ENCODE results near the gene RABL2B.

RABL2B gene

GRCh38 chr22:50729391-50730012, 53.9 kb downstream of the RABL2B start:
- no peak overlapping the region for H3K4me2 ChIP-seq
- no peak overlapping the region for H3K27ac ChIP-seq
- H3K9ac ChIP-seq = no peak overlapping the region
- no peak overlapping the region for H2AFZ ChIP-seq (ENCODE audit: low read depth)
- H4K20me1 ChIP-seq (ENCODE audit: insufficient read depth) = no peaks in the 10 kb centered on the region
- no peaks in the 10 kb centered on the region for H3K27me3 ChIP-seq (ENCODE audit: insufficient read depth, low read depth)
- H3K79me2 ChIP-seq (ENCODE audit: insufficient read depth, low read depth) = no peaks in the 10 kb centered on the region
- H3K4me1 ChIP-seq (ENCODE audit: low read depth, poor library complexity, severe bottlenecking) = peaks cover 23% of the 10 kb centered on the region
- H3K4me3 ChIP-seq (IDR thresholded peaks at IDR 0.05; ENCODE audit: insufficient read depth, low read depth, low read length) = no peak overlapping the region
- H3K36me3 ChIP-seq (ENCODE audit: insufficient read depth) = no peaks in the 10 kb centered on the region
- TF ChIP-seq, protein P1, sequence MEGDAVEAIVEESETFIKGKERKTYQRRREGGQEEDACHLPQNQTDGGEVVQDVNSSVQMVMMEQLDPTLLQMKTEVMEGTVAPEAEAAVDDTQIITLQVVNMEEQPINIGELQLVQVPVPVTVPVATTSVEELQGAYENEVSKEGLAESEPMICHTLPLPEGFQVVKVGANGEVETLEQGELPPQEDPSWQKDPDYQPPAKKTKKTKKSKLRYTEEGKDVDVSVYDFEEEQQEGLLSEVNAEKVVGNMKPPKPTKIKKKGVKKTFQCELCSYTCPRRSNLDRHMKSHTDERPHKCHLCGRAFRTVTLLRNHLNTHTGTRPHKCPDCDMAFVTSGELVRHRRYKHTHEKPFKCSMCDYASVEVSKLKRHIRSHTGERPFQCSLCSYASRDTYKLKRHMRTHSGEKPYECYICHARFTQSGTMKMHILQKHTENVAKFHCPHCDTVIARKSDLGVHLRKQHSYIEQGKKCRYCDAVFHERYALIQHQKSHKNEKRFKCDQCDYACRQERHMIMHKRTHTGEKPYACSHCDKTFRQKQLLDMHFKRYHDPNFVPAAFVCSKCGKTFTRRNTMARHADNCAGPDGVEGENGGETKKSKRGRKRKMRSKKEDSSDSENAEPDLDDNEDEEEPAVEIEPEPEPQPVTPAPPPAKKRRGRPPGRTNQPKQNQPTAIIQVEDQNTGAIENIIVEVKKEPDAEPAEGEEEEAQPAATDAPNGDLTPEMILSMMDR (conservative IDR thresholded peaks at IDR 0.05; ENCODE audit: low read depth, low read length) = no peak

GRCh38 chr22:50728523-50728931, 54.9 kb downstream of the RABL2B start:
- no peak overlapping the region for H2AFZ ChIP-seq (ENCODE audit: low read depth)
- H3K27ac ChIP-seq = no peak overlapping the region
- H4K20me1 ChIP-seq (ENCODE audit: insufficient read depth) = no peaks in the 10 kb centered on the region
- no peak overlapping the region for H3K4me3 ChIP-seq (IDR thresholded peaks at IDR 0.05; ENCODE audit: insufficient read depth, low read depth, low read length)
- H3K4me1 ChIP-seq (ENCODE audit: low read depth, poor library complexity, severe bottlenecking) = peaks cover 17% of the 10 kb centered on the region
- no peaks in the 10 kb centered on the region for H3K36me3 ChIP-seq (ENCODE audit: insufficient read depth)
- no peak overlapping the region for H3K9ac ChIP-seq
- peaks cover 4% of the 10 kb centered on the region; the same call in 1 of the 2 replicates for H3K27me3 ChIP-seq (ENCODE audit: insufficient read depth, low read depth)
- H3K4me2 ChIP-seq = no peak overlapping the region
- H3K79me2 ChIP-seq (ENCODE audit: insufficient read depth, low read depth) = no peaks in the 10 kb centered on the region
- TF ChIP-seq, protein P1 (conservative IDR thresholded peaks at IDR 0.05; ENCODE audit: low read depth, low read length) = no peak

DNA sequence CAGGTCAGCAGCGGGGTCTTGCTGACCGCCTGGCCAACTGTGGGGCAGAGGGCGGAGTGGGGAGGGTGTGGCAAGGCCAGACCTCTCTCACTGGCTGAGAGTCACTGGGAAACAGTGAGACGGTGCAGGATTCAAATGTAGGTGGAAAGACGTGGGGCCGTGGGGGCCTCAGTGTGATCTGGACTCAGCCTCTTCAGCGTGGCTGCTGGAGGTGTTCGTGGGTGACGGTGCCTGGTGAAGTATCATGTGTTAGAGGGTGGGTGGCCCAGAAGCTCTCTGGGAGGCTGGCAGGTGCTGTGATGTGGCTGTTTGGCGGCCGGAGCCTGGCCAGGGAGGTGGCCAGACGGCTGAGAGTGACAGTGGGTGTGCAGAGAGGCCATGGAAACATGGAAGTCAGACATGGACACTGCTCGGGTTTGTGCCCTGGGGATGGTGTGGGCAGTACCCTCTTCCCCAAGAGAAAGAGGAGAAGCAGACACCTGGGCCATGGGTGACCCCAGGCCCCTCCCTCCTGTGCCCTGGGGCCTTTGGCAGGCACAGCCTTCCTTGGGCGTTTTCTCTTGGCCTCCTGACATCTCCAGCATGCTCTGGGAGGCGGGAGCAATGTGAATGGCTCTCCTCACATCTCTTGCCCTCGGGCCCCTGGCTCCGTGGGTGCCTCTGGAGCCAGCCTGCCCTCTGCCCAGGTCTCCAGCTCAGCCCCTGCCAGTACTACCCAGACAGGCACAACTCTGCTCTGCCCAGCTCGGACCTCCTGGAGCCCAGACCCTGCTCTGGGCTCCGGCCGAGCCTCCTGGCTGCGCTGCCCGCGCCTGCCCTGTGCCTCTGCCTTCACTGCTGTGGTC, 55.5 kb downstream of the RABL2B start:
- Histone ChIP-seq H3K36me3 (ENCODE audit: insufficient read depth) (no peaks in the 10 kb centered on the region), H3K4me1 (ENCODE audit: low read depth, poor library complexity, severe bottlenecking) (peaks cover 12% of the 10 kb centered on the region), H4K20me1 (ENCODE audit: insufficient read depth) (no peaks in the 10 kb centered on the region), H3K4me3 (IDR thresholded peaks at IDR 0.05; ENCODE audit: insufficient read depth, low read depth, low read length) (no peak overlapping the region), H3K4me2 (no peak overlapping the region), H2AFZ (ENCODE audit: low read depth) (no peak overlapping the region), H3K27me3 (ENCODE audit: insufficient read depth, low read depth) (peaks cover 10% of the 10 kb centered on the region; the same call in 1 of the 2 replicates), H3K79me2 (ENCODE audit: insufficient read depth, low read depth) (no peaks in the 10 kb centered on the region), H3K27ac (no peak overlapping the region), H3K9ac (no peak overlapping the region)
- TF ChIP-seq, protein P1 (conservative IDR thresholded peaks at IDR 0.05; ENCODE audit: low read depth, low read length) = no peak

DNA sequence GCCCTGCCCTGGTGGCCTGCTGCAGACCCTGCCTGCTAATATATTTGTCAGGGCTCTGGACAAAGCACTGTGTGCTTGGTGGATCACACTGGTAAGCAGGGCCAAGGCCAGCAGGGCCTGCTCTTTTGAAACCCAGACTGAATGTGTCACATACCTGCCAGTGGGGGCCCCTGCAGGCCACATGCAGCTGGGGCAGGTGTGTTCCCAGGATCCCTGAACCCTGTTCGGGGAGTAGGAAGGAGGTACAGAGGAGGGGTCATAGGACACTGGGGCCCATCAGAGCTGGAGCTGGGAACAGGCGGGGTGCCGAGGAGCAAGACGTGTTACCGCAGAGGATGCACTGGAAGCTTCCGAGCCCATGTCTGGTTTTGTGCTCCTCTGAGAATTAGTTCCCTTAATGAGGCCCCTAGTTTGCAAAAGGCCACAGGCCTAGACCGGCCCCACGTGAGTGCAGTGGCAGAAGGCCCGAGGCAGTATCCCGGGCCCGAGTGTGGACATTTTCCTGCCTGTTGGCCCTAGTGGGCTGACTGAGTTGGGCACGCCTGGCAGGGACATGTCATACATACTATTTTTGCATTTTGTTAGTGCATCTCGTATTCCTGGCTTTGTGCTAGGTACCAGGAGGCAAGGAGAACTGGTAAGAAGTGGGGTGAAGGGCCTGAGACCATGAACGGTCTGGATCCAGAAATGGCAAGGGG, 56.6 kb downstream of the RABL2B start:
- TF ChIP-seq, protein P1 (conservative IDR thresholded peaks at IDR 0.05; ENCODE audit: low read depth, low read length) = no peak
- Histone ChIP-seq H3K4me1 (ENCODE audit: low read depth, poor library complexity, severe bottlenecking) (peaks cover under 1% of the 10 kb centered on the region), H3K27ac (no peak overlapping the region), H3K4me3 (IDR thresholded peaks at IDR 0.05; ENCODE audit: insufficient read depth, low read depth, low read length) (no peak overlapping the region), H2AFZ (ENCODE audit: low read depth) (no peak overlapping the region), H3K36me3 (ENCODE audit: insufficient read depth) (no peaks in the 10 kb centered on the region), H3K79me2 (ENCODE audit: insufficient read depth, low read depth) (no peaks in the 10 kb centered on the region), H4K20me1 (ENCODE audit: insufficient read depth) (no peaks in the 10 kb centered on the region), H3K4me2 (no peak overlapping the region), H3K27me3 (ENCODE audit: insufficient read depth, low read depth) (peaks cover 13% of the 10 kb centered on the region; the same call in 1 of the 2 replicates), H3K9ac (no peak overlapping the region)
